ENCODE measurements around the gene DYNC2LI1.

- TF ChIP-seq POLR2A (IDR thresholded peaks at IDR 0.05) (no peak), POLR2AphosphoS5 (IDR thresholded peaks at IDR 0.05; ENCODE audit: insufficient read depth in 1 of 2, low read depth in 1 of 2) (no peak)
Measured at GRCh38 chr2:43749583-43749982, 24.3 kb upstream of the DYNC2LI1 start.
